Activated naive CD4-positive, alpha-beta T cell treated with anti-CD3 and anti-CD28 coated beads, Interleukin-2, amount 10 ng/mL, durations not matched to agents 7 days and 5 days (primary cell): Measurements from ENCODE around the gene ACSL4.
"Not testable (repeated sequence)": the region's sequence is repeated elsewhere in the genome, so short reads cannot be mapped to it uniquely, and the experiment has no call there.

Source experiments
- CTCF ChIA-PET: fragments of 350-600 bp; sonication (Branson Sonifier 250); formaldehyde crosslinking; loops from one replicate; lab custom pipeline; 2021; ENCODE audit warnings: antibody characterized with exemption; lab: Charles Lee
- DNase-seq: peaks from one replicate; pipeline ENCODE4 v3.0.0-alpha.2; 2020
- H3K27ac Mint-ChIP-seq: one replicate; pipeline ENCODE4 v1.8.0; 2021; ENCODE audit warnings: mild to moderate bottlenecking, moderate library complexity, mixed read lengths
- H3K27me3 Mint-ChIP-seq: one replicate; pipeline ENCODE4 v1.8.0; 2021; ENCODE audit warnings: mild to moderate bottlenecking, mixed read lengths
- H3K36me3 Mint-ChIP-seq: one replicate; pipeline ENCODE4 v1.8.0; 2021; ENCODE audit warnings: mixed read lengths
- H3K4me1 Mint-ChIP-seq: one replicate; pipeline ENCODE4 v1.8.0; 2021; ENCODE audit warnings: mixed read lengths
- H3K4me3 Mint-ChIP-seq: one replicate; pipeline ENCODE4 v1.8.0; 2021; ENCODE audit warnings: mild to moderate bottlenecking, moderate library complexity, mixed read lengths
- H3K9me3 Mint-ChIP-seq: one replicate; pipeline ENCODE4 v1.8.0; 2021; ENCODE audit warnings: mixed read lengths

Gene ACSL4

GRCh38 chrX:109672239-109672638 lies 60.8 kb downstream of the ACSL4 start:
- Mint-ChIP-seq H3K9me3 (no peaks in the 10 kb centered on the region), H3K27me3 (no peaks in the 10 kb centered on the region), H3K27ac (no peak overlapping the region), H3K4me1 (no peaks in the 10 kb centered on the region), H3K36me3 (peaks cover 19% of the 10 kb centered on the region), H3K4me3 (no peak overlapping the region)
- DNase-seq: no peak
- CTCF ChIA-PET: no interaction called here

- DNase-seq, H3K27ac Mint-ChIP-seq, H3K27me3 Mint-ChIP-seq, H3K4me3 Mint-ChIP-seq, H3K9me3 Mint-ChIP-seq, CTCF ChIA-PET, H3K4me1 Mint-ChIP-seq: not testable (repeated sequence)
- peaks cover 21% of the 10 kb centered on the region for H3K36me3 Mint-ChIP-seq
Observed at GRCh38 chrX:109671170-109671569, 61.9 kb downstream of the ACSL4 start.

- DNase-seq: no peak
- Mint-ChIP-seq H3K36me3 (peaks cover 32% of the 10 kb centered on the region), H3K4me3 (no peak overlapping the region), H3K9me3 (no peaks in the 10 kb centered on the region), H3K27me3 (no peaks in the 10 kb centered on the region), H3K27ac (no peak overlapping the region), H3K4me1 (no peaks in the 10 kb centered on the region)
- CTCF ChIA-PET: no interaction called here
Observed at GRCh38 chrX:109667986-109668385, 65.1 kb downstream of the ACSL4 start.

GRCh38 chrX:109660435-109661143 lies 72.5 kb downstream of the ACSL4 start:
- no peak for DNase-seq
- Mint-ChIP-seq H3K9me3 (peaks cover 9% of the 10 kb centered on the region), H3K4me3 (no peak overlapping the region), H3K27me3 (no peaks in the 10 kb centered on the region), H3K27ac (no peak overlapping the region), H3K36me3 (peaks cover 47% of the 10 kb centered on the region), H3K4me1 (no peaks in the 10 kb centered on the region)
- CTCF ChIA-PET: no interaction called here

GRCh38 chrX:109658391-109658790 lies 74.7 kb downstream of the ACSL4 start:
- Mint-ChIP-seq H3K27ac (no peak overlapping the region), H3K4me1 (no peaks in the 10 kb centered on the region), H3K4me3 (no peak overlapping the region), H3K27me3 (no peaks in the 10 kb centered on the region), H3K36me3 (peaks cover 46% of the 10 kb centered on the region), H3K9me3 (peaks cover 9% of the 10 kb centered on the region)
- DNase-seq: no peak
- CTCF ChIA-PET: no interaction called here

GRCh38 chrX:109657364-109657763 lies 75.7 kb downstream of the ACSL4 start:
- H3K27me3 Mint-ChIP-seq, H3K4me1 Mint-ChIP-seq, DNase-seq, CTCF ChIA-PET, H3K4me3 Mint-ChIP-seq, H3K9me3 Mint-ChIP-seq, H3K27ac Mint-ChIP-seq: not testable (repeated sequence)
- peaks cover 39% of the 10 kb centered on the region for H3K36me3 Mint-ChIP-seq

- Mint-ChIP-seq H3K36me3 (peaks cover 39% of the 10 kb centered on the region), H3K9me3 (peaks cover 9% of the 10 kb centered on the region), H3K27ac (no peak overlapping the region), H3K4me3 (no peak overlapping the region), H3K4me1 (no peaks in the 10 kb centered on the region), H3K27me3 (no peaks in the 10 kb centered on the region)
- DNase-seq: no peak
- CTCF ChIA-PET: no interaction called here
Observed at GRCh38 chrX:109656774-109657173, 76.3 kb downstream of the ACSL4 start.

- Mint-ChIP-seq H3K4me3 (no peak overlapping the region), H3K36me3 (peaks cover 35% of the 10 kb centered on the region), H3K27me3 (no peaks in the 10 kb centered on the region), H3K4me1 (no peaks in the 10 kb centered on the region), H3K9me3 (peaks cover 9% of the 10 kb centered on the region), H3K27ac (no peak overlapping the region)
- CTCF ChIA-PET: no interaction called here
- DNase-seq: no peak
Observed at GRCh38 chrX:109655502-109656201, 77.4 kb downstream of the ACSL4 start.

- DNase-seq: no peak
- H3K27ac Mint-ChIP-seq: no peak overlapping the region
- H3K4me1 Mint-ChIP-seq: no peaks in the 10 kb centered on the region
- peaks cover 32% of the 10 kb centered on the region for H3K36me3 Mint-ChIP-seq
- CTCF ChIA-PET: no interaction called here
- H3K27me3 Mint-ChIP-seq: no peaks in the 10 kb centered on the region
- H3K9me3 Mint-ChIP-seq: peaks cover 9% of the 10 kb centered on the region
- no peak overlapping the region for H3K4me3 Mint-ChIP-seq
Observed at GRCh38 chrX:109654516-109655109, 78.4 kb downstream of the ACSL4 start.

- CTCF ChIA-PET, H3K27ac Mint-ChIP-seq, DNase-seq, H3K4me3 Mint-ChIP-seq, H3K4me1 Mint-ChIP-seq, H3K9me3 Mint-ChIP-seq, H3K27me3 Mint-ChIP-seq: not testable (repeated sequence)
- peaks cover 16% of the 10 kb centered on the region for H3K36me3 Mint-ChIP-seq
Observed at GRCh38 chrX:109644671-109645070, 88.4 kb downstream of the ACSL4 start.

- H3K4me3 Mint-ChIP-seq: no peak overlapping the region
- peaks cover 21% of the 10 kb centered on the region for H3K36me3 Mint-ChIP-seq
- H3K9me3 Mint-ChIP-seq: peaks cover under 1% of the 10 kb centered on the region
- no peak overlapping the region for H3K27ac Mint-ChIP-seq
- H3K27me3 Mint-ChIP-seq: no peaks in the 10 kb centered on the region
- no peak for DNase-seq
- H3K4me1 Mint-ChIP-seq: peaks cover 12% of the 10 kb centered on the region
- CTCF ChIA-PET: no interaction called here
Observed at GRCh38 chrX:109643687-109644086, 89.4 kb downstream of the ACSL4 start.

- Mint-ChIP-seq H3K4me3 (no peak overlapping the region), H3K4me1 (peaks cover 27% of the 10 kb centered on the region), H3K9me3 (peaks cover 3% of the 10 kb centered on the region), H3K27me3 (no peaks in the 10 kb centered on the region), H3K27ac (peak overlapping the region; percentile 70), H3K36me3 (peaks cover 21% of the 10 kb centered on the region)
- CTCF ChIA-PET: interaction anchor here (1.4 kb wide), 1 partner anchor 153 kb away, joined by 3 read pairs; no protein-coding TSS in a partner anchor
- no peak for DNase-seq
Observed at GRCh38 chrX:109638158-109638557, 94.9 kb downstream of the ACSL4 start.

- H3K36me3 Mint-ChIP-seq: peaks cover 21% of the 10 kb centered on the region
- DNase-seq, H3K9me3 Mint-ChIP-seq, H3K27me3 Mint-ChIP-seq, H3K4me3 Mint-ChIP-seq, CTCF ChIA-PET: not testable (repeated sequence)
- H3K27ac Mint-ChIP-seq: peak overlapping the region; percentile 70
- peaks cover 27% of the 10 kb centered on the region for H3K4me1 Mint-ChIP-seq
Observed at GRCh38 chrX:109637477-109637876, 95.6 kb downstream of the ACSL4 start.

GRCh38 chrX:109635146-109635545 lies 97.9 kb downstream of the ACSL4 start:
- H3K36me3 Mint-ChIP-seq: peaks cover 15% of the 10 kb centered on the region
- H3K4me3 Mint-ChIP-seq: no peak overlapping the region
- peak; percentile 20 for DNase-seq
- peaks cover 3% of the 10 kb centered on the region for H3K9me3 Mint-ChIP-seq
- H3K27ac Mint-ChIP-seq: no peak overlapping the region
- H3K4me1 Mint-ChIP-seq: peaks cover 27% of the 10 kb centered on the region
- CTCF ChIA-PET: interaction anchor here (0.7 to 2.8 kb wide), 10 partner anchors 8 to 256 kb away, joined by 3 to 17 read pairs (median 3); no protein-coding TSS in a partner anchor
- H3K27me3 Mint-ChIP-seq: no peaks in the 10 kb centered on the region
